ENCODE results near the gene ZBTB38.

DNA sequence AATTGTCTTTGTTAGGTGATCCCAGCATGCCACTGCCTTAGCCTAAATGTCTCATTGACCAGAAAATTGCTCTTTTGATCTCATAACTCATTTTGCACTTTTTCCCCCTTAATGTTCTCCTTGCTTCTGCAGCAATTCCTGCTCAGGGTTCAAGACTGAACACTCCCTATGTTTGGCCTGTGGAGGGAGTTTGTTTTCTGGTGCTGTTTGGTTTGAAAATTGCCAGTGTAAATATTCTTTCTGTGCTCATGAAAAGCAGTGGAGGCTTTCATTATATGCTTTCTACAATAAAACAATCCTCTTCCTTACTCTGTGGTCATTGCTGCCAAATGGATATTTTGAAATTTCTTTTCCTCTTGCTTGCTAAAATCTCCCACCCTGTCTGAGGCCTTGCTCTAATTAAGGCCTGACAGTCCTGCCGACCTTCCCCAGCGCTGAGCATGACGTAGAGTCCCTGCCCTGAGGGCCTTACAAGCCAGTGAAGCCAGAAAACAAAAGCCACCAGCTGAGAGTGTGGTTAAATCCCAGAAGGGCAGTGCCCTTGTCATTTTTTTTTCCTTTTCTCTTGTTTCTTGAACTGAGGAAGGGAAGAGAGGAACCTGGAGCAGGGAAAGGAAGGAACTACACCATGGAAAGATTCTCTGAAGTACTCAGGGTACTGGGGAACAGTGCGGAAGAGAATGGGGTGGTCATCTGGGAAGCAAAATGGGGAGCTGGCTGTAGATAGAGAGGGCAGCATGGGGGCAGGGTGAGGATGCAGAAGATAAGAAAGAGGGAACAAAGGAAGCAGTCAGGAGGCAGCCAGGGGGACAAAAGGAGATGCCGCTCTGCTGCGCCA lies 24.8 kb downstream of the ZBTB38 start:
- TF ChIP-seq CTCF (IDR thresholded peaks at IDR 0.05) (no peak), ZFX (IDR thresholded peaks at IDR 0.05; ENCODE audit: borderline replicate concordance) (no peak)

Measured in 22Rv1 (cell line).